IPS DF 6.9 (cell line): ENCODE measurements around the gene BCAN.
"Not testable (repeated sequence)": the region's sequence is repeated elsewhere in the genome, so short reads cannot be mapped to it uniquely, and the experiment has no call there.

Experiments
- DNase-seq: peaks from one replicate; pipeline ENCODE4 v3.0.0-alpha.2; 2013; ENCODE audit warnings: low read depth, low spot score
- H3K27ac ChIP-seq: one replicate; pipeline ENCODE4 v1.5.1; 2013; ENCODE audit warnings: low read length, control low read depth
- H3K27me3 ChIP-seq: 2 replicates; pipeline ENCODE4 v1.6.1; 2013; ENCODE audit warnings: mild to moderate bottlenecking, low read length; ENCODE audit not compliant: control insufficient read depth, insufficient read depth
- H3K36me3 ChIP-seq: 2 replicates; pipeline ENCODE4 v1.6.1; 2013; ENCODE audit warnings: low read length; ENCODE audit not compliant: control insufficient read depth, insufficient read depth
- H3K4me1 ChIP-seq: 2 replicates; pipeline ENCODE4 v1.6.1; 2013; ENCODE audit warnings: low read length; ENCODE audit not compliant: control insufficient read depth, insufficient read depth
- H3K4me3 ChIP-seq: 2 replicates; pipeline ENCODE4 v1.5.1; 2013; ENCODE audit warnings: mild to moderate bottlenecking, low read length
- H3K9me3 ChIP-seq: 2 replicates; pipeline ENCODE4 v1.6.1; 2013; ENCODE audit warnings: low read length, inconsistent platforms; ENCODE audit not compliant: control insufficient read depth, insufficient read depth
- WGBS: extraction: QIAGEN DNeasy Blood & Tissue Kit; methylation state at CpG from one replicate; pipeline ENCODE4 v1.1.7; 2013; ENCODE audit warnings: mixed read lengths, missing lambda C conversion rate; ENCODE audit not compliant: insufficient read length, insufficient coverage; 5-methylcytosine and 5-hydroxymethylcytosine counted together

Gene BCAN

DNA sequence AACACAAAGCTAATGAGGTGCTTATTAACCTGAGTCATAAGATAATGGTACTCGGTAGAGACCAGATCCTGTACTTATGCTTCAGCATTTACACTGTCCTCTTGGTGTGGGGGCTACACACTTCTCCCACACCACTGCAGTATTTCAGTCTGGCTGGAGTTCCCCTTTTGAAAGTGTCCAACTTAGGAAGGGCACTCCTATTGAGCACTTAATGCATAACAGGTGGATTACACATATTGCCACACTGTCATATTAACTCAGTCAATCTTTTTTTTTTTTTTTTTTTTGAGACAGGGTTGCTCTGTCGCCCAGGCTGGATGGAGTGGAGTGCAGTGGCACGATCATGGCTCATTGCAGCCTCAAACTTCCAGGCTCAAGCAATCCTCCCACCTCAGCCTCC lies 42.1 kb upstream of the BCAN start:
- Histone ChIP-seq H3K27ac (no peak overlapping the region), H3K4me3 (no peak overlapping the region), H3K27me3 (no peaks in the 10 kb centered on the region), H3K4me1 (no peaks in the 10 kb centered on the region), H3K9me3 (no peaks in the 10 kb centered on the region), H3K36me3 (peaks cover 31% of the 10 kb centered on the region)
- WGBS, result no CpG with 5 or more reads among the region's 3 CpGs
- DNase-seq, result no peak

DNA sequence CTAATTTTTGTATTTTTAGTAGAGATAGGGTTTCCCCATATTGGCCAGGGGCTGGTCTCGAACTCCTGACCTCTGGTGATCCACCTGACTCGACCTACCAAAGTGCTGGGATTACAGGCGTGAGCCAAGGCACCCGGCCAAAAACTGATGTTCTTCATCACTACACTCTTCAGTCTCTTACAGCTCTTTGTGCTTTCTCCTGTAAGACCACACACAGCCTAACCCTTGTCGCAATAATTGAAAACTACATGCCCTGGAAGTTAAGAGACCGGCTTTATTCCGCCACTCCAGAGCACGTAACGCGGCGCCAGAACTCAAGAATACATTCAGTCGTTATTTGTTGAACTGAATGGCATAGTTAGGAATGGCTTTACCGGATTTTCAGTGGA lies 41.2 kb upstream of the BCAN start:
- no peaks in the 10 kb centered on the region for H3K27me3 ChIP-seq
- H3K9me3 ChIP-seq, result no peaks in the 10 kb centered on the region
- peak overlapping the region; percentile 93 for H3K4me3 ChIP-seq
- H3K4me1 ChIP-seq, result no peaks in the 10 kb centered on the region
- H3K36me3 ChIP-seq, result peaks cover 23% of the 10 kb centered on the region
- H3K27ac ChIP-seq, result no peak overlapping the region
- DNase-seq, result no peak
- no CpG with 5 or more reads among the region's 13 CpGs for WGBS

DNA sequence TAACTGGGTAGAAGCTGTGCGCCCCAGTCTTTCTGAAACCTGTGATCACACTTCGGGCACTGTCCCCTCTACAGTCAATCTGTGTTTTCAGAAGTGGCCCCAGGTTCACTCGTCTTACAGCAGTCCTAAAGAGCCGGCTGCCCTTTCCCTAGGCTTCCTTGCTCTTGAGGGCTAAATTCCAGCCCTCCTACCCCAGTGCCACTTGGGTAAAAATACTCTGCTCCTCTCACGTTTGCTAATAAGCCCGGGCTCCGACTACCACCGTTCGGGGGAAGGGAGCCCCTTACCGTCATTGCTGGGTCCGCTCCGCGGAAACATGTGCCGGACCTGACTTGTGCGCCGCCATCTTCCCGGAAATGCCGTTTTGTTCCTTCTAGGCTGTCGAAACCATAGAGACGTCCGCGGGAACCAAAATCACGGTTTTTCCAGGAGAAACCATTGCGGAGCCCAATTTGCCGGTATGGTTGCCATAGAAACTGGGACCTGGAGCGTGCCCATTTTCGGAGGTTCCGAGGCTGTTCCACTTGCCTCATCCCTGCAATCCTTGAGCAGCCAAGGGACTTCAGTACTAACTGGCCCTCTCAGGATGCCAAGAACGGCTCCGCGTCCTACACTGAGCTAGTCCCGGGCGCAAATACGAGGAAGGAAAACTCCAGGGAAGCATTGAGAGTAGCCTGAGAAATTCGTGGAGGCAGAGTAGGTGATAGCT lies 40.6 kb upstream of the BCAN start, which contains the start of gene GPATCH4:
Gene GPATCH4, minus strand, starts transcription at position 358 of the 709 bp plus-strand sequence.
- Histone ChIP-seq H3K36me3 (peaks cover 18% of the 10 kb centered on the region), H3K27me3 (no peaks in the 10 kb centered on the region), H3K4me3 (peak within 1 kb of the TSS; percentile 93), H3K9me3 (no peaks in the 10 kb centered on the region), H3K4me1 (no peaks in the 10 kb centered on the region), H3K27ac (no peak within 1 kb of the TSS)
- peak; percentile 88 for DNase-seq
- WGBS, result no CpG with 5 or more reads among the region's 35 CpGs

DNA sequence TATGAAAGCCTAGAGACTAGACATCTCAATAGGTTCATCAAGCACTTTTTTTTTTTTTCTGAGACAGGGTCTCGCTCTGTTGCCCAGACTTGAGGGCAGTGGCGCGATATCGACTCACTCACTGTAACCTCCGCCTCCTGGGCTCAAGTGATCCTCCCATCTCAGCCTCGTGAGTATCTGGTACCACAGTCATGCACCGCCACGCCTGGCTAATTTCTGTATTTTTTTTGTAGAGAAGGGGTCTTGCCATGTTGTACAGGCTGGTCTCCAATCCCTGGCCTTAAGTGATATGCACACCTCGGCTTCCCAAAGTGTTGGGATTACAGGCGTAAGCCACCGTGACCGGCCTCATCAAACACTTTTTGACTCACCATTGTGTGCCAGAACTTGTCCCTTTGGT lies 40.0 kb upstream of the BCAN start:
- no peak overlapping the region for H3K27ac ChIP-seq
- H3K36me3 ChIP-seq, result peaks cover 14% of the 10 kb centered on the region
- no CpG with 5 or more reads among the region's 12 CpGs for WGBS
- no peaks in the 10 kb centered on the region for H3K9me3 ChIP-seq
- H3K4me3 ChIP-seq, result no peak overlapping the region; the same call in 1 of the 2 replicates
- DNase-seq, result no peak
- no peaks in the 10 kb centered on the region for H3K4me1 ChIP-seq
- H3K27me3 ChIP-seq, result no peaks in the 10 kb centered on the region

DNA sequence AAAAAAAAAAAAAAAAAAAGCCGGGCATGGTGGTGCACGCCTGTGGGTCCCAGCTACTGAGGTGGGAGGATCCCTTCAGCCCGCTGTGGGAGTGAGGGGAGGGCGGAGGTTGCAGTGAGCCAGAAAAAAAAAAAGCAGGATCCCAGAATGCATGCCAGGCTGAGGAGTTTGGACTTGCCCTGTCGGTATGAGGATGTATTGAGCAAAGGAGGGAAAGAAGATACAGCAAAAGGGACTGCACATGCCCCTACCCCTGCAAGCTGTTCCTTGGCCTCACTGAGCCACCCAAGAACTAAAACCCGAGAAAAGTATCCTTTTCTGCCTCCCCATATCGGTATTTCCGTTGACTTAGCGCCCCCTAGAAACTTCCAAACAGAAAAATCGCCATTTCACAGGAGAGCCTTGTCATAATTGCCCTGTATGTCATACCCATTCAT lies 39.3 kb upstream of the BCAN start:
- H3K4me3 ChIP-seq, result no peak overlapping the region
- no peaks in the 10 kb centered on the region for H3K27me3 ChIP-seq
- no peak for DNase-seq

DNA sequence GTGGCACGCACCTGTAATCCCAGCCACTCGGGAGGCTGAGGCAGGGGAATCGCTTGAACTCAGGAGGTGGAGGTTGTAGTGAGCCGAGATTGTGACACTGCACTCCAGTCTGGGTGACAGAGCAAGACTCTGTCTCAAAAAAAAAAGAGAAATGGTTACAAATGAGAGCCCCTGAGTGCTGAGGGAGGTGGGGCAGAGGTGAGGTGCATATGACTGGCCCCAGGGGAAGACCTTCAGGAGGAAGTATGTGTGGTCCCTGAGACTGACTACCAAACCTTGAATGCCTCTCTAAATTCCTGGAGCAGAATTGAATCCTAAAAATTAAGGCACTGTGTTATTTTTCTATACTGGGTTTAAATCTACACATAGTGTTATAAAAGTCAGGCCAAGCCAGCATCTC lies 34.6 kb upstream of the BCAN start:
- H3K4me3 ChIP-seq, H3K27me3 ChIP-seq, DNase-seq, H3K9me3 ChIP-seq, H3K36me3 ChIP-seq, H3K27ac ChIP-seq, H3K4me1 ChIP-seq: not testable (repeated sequence)
- no CpG with 5 or more reads among the region's 4 CpGs for WGBS

More for the DNA sequence above, 39.3 kb upstream of the BCAN start:
- Histone ChIP-seq H3K27ac (no peak overlapping the region), H3K4me1 (no peaks in the 10 kb centered on the region), H3K36me3 (peaks cover 8% of the 10 kb centered on the region), H3K9me3 (no peaks in the 10 kb centered on the region)
- WGBS, result no CpG with 5 or more reads among the region's 10 CpGs

DNA sequence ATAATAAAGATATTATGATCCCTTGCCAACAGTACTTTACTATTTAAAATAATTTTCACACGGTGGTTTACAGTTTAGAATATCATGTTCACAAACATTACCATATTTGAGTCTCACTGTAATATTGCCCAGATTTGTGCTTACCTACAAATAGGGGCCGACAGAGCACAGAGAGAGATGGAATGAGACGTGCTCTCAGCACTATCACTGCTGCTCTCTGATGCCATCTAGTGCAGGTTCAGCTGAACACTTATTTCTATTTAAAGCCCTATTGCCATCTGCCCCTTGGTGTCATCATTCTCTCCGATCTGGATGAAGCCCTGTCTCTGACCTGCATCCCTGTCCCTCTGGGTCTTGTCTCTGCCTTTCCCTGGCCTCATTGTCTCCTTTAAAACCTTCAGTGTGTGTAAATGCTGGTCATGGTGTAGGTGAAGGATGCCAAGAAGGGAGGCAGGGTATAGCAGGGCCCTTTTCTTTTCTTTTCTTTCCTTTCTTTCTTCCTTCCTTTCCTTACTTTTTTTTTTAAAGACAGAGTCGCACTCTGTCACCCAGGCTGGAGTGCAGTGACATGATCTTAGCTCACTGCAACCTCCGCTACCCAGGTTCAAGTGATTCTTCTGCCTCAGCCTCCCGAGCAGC lies 33.8 kb upstream of the BCAN start:
- WGBS, result no CpG with 5 or more reads among the region's 7 CpGs
- H3K36me3 ChIP-seq, result no peaks in the 10 kb centered on the region
- no peak overlapping the region for H3K4me3 ChIP-seq
- no peaks in the 10 kb centered on the region; the same call in 1 of the 2 replicates for H3K4me1 ChIP-seq
- no peak for DNase-seq
- no peak overlapping the region for H3K27ac ChIP-seq
- 0 out of 2 replicates have a peak, but pooled peaks cover 3% of the 10 kb centered on the region for H3K27me3 ChIP-seq
- no peaks in the 10 kb centered on the region for H3K9me3 ChIP-seq

DNA sequence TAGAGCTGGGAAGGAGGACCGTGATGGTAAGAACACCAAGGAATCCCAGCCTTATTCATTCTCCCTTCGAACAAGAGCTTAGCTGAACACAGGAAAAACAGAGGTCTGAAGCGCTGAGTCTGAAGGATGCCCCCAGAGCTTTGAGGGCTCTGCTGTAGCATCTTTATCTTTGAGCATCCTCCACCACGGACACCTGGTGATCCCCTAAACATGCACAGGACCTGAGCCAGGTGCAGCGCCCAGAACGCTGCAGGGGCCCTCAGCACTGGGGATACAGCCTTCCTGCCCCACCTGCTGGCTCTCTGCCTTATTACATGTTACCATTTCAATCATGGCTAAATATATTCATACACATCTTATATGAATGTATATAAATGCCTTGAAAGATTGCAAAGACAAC lies 32.9 kb upstream of the BCAN start:
- H3K27ac ChIP-seq, result no peak overlapping the region
- 0 out of 2 replicates have a peak, but pooled peaks cover 3% of the 10 kb centered on the region for H3K27me3 ChIP-seq
- no peak overlapping the region for H3K4me3 ChIP-seq
- no peak for DNase-seq
- WGBS, result no CpG with 5 or more reads among the region's 6 CpGs
- no peaks in the 10 kb centered on the region for H3K36me3 ChIP-seq
- H3K9me3 ChIP-seq, result no peaks in the 10 kb centered on the region
- H3K4me1 ChIP-seq, result no peaks in the 10 kb centered on the region; the same call in 1 of the 2 replicates

DNA sequence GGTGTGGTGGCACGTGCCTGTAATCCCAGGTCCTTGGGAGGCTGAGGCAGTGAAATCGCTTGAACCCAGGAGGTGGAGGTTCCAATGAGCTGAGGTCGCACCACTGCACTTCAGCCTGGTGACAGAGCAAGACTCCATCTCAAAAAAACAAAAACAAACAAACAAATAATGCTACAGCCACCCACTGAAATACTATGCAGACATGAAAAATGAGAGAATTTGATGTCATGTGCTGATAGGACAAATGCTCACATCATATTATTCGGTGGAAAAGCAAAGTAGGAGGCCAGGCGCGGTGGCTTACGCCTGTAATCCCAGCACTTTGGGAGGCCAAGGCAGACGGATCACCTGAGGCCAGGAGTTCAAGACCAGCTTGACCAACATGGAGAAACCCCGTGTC lies 31.8 kb upstream of the BCAN start:
- not testable (repeated sequence) for DNase-seq, H3K9me3 ChIP-seq, H3K4me1 ChIP-seq, H3K36me3 ChIP-seq, H3K4me3 ChIP-seq, H3K27ac ChIP-seq, H3K27me3 ChIP-seq
- WGBS, result no CpG with 5 or more reads among the region's 9 CpGs

DNA sequence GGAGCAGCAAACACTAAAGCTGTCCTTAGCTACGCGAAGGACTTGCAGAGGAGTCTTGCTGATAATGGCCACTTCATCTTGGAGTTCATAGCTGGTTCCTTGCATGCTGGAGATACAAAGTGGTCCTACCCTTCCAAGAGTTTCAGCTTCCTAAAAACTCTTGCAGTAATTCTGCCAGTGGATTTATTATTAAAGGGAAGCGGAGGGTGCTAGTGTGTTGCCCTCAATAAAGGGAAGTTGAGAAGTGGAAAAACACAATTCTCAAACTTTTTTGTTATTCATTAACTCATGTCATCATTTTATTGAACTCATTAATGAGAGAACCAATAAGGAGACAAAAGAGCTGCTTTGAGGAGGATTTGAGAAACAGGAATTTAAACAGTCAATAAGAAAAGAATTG lies 29.3 kb upstream of the BCAN start:
- no peak overlapping the region for H3K4me3 ChIP-seq
- H3K27me3 ChIP-seq, result 0 out of 2 replicates have a peak, but pooled peaks cover 3% of the 10 kb centered on the region
- H3K36me3 ChIP-seq, result no peaks in the 10 kb centered on the region
- no peak overlapping the region for H3K27ac ChIP-seq
- no CpG with 5 or more reads among the region's 3 CpGs for WGBS
- H3K9me3 ChIP-seq, result no peaks in the 10 kb centered on the region
- H3K4me1 ChIP-seq, result no peaks in the 10 kb centered on the region; the same call in 1 of the 2 replicates
- DNase-seq, result no peak
